Fibroblast of upper back skin (primary cell): Measurements from ENCODE around the gene CASZ1.

Experiments used
- DNase-seq: peaks from one replicate; pipeline ENCODE4 v3.0.0-alpha.2; 2013

CASZ1 gene

GRCh38 chr1:10772711-10773110 is 23.7 kb downstream of the CASZ1 start:
- DNase-seq: no peak

GRCh38 chr1:10771789-10772188 is 24.7 kb downstream of the CASZ1 start:
- DNase-seq: no peak

GRCh38 chr1:10768552-10768951 is 27.9 kb downstream of the CASZ1 start:
- DNase-seq: no peak

GRCh38 chr1:10767282-10767681 is 29.2 kb downstream of the CASZ1 start:
- DNase-seq: no peak

DNA sequence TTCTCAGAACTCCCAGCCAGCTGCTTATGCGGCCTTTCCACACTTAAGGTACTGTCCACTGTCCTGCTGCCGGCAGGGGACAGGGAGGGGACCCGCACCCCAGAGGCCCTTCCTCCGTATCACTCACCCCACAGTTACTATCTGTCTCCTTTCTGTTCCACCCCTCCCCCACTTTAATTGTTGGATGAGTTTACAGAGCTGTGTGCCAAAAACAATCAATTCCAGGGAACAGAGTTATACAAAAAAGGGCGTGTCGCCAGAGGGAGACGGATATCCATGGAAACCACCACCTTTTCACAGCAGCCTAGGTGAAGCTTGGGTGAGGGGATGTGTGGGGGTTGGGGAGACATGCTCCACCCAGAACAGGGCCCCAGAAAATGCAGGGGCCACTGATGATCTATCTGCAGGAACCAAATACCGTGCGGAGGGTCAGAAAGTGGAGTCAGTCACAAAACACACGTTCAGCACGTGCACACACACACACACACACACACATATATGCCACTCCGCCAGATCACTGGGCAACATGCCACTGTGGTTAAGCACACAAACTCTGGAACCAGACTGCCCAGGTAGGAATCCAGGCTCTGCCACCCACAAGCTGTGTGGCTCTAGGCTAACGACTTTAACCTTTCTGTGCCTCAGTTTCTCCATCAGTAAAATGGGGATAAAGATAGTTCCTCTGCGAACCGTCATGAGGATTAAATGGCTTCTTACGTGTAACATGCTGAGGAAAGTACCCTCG is 30.5 kb downstream of the CASZ1 start:
- DNase-seq: no peak

- no peak for DNase-seq
These were observed 31.1 kb downstream of the CASZ1 start for GRCh38 chr1:10765304-10765703.

- no peak for DNase-seq
These were observed 32.1 kb downstream of the CASZ1 start for GRCh38 chr1:10764296-10764798.

- no peak for DNase-seq
These were observed 33.6 kb downstream of the CASZ1 start for GRCh38 chr1:10762875-10763274.

DNA sequence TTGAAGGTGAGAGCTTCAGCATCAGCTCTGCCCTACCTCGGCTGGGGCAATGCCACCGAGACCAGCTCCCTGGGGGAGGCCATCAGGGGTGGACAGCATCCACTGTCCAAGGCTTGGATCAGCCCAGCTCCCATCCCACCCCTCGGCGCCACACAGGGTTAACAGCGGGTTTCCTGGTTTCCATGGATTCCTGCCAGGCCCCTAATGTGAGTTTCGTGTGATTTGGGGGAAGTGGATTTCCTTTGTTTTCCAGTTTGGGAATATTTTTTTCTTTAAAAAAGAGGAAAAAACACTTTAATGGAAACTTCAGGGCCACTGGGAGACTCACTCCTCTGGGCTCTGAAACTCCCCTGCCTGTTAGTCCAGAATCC is 34.3 kb downstream of the CASZ1 start:
- DNase-seq: no peak

DNA sequence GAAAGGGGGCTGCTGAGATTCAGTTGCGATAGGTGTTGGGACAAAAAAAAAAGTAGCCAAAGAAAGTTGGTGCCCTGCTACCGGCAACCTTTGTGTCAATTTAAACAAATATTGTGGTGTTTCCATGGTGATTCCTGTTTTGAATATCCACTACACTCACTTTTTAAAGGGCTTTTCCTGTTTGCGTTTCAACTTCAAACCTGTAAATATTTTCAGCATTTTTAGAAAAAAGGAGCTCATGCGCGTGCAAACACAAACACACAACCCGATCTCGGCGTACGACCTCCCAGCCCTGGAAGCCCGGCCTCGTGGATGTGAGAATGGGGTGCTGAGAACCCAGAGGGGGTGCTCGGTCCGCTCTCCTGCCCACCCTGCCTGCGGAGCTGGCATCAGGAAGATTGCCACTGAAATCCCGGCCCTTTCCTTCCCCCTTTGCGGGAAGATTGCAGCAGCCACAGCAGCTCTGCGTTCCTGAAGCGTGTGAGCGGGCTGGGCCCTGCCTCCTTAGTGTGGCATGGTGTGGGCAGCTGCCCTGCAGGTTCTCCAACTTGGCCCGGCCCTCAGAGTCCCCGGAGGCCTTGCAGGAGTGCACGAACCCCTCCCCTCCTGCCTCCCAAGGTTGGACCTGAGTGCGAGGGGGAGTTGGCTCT is 34.8 kb downstream of the CASZ1 start:
- no peak for DNase-seq

DNA sequence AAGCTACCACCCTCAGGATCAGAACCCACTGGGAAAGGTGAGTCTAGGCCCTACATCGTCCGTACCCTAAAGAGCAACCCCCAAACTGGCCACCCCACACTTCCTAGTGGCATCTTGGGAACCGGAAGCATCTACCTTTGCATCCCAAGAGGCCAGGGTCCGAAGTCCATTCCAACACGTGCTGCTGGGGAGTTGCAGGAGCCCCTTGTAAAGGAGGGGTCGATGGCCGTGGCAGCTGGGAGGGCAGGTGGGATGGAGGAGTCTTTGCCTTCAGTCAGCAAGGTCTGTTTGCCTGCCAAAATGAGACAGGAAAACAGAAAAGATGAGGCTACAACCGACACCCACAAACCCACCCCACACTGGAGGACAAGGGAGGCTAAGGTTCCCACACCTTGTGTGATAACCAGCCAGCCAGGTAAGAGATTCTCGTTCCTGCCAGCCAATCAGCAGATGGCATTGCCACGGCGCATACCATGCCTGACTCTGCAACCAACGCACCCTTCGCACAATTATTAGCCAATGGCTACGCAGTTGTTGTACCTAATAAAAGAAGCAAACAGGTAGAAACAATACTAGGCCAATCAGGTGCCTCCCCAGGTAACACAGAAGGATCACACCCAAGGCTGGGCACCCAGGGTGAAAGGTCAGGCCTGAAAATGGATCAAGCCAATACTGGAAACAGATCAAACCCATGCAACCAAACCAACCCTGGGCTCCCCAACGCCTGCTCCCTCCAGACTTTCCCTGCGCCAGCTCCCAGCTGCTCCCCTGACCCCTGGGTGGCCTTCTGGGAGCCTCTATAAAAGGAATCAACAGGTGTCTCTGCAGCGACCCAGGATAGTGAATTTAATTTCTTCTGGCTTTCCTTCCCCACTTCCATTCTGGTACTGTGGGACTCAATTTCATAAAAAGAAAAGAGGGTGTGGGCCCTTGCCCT is 35.6 kb downstream of the CASZ1 start:
- no peak for DNase-seq

GRCh38 chr1:10759413-10760200 is 36.8 kb downstream of the CASZ1 start:
- no peak for DNase-seq

DNA sequence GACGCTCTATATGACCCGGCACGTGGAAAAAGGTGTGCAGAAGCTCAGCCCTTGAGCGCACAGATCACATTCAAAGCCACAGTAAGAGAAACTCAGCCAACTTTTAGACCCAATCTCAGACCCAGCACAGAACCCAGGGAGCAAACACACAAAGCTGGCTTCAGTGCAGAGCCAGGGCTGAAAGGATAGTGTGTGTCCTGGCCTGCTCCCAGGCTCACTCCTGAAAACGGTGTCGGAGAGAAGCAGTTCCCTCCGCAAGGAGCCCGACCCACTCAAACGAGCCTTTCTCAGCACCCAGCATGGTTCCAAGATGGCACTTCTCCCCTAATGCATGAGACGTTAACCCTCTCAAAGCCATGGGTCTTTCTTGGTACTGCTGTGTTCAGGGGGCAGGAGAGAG is 39.6 kb downstream of the CASZ1 start:
- no peak for DNase-seq

DNA sequence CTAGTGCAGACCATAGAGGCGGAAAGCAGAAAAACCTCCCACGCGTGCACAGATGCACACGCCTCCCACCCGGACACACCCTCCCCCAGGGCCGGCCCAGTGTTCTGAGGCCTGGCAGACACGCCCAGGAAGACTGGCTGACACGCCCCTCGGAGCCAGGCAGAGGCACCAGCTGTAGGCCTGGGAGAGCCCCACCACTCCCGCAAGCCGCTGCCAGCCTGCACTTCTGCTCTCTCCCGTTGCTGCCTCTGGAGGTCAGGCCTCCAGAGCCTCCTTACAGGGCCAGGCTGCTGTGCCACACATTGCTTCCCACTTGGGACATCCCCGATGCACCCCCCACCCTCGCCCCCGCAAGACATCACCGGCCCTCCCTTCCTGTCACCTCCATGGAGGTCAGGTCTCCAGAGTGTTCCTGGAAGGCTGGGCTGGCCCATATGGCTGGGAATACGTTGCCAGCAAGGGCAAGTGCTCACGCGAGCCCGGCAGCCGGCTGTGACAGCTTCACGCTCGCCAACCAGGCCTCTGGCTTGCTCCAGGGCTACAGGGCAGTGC is 40.4 kb downstream of the CASZ1 start:
- DNase-seq: no peak

- DNase-seq: no peak
These were observed 41.7 kb downstream of the CASZ1 start for GRCh38 chr1:10754568-10755329.

- no peak for DNase-seq
These were observed 43.1 kb downstream of the CASZ1 start for GRCh38 chr1:10753299-10753698.

GRCh38 chr1:10751561-10752085 is 44.8 kb downstream of the CASZ1 start:
- no peak for DNase-seq

DNA sequence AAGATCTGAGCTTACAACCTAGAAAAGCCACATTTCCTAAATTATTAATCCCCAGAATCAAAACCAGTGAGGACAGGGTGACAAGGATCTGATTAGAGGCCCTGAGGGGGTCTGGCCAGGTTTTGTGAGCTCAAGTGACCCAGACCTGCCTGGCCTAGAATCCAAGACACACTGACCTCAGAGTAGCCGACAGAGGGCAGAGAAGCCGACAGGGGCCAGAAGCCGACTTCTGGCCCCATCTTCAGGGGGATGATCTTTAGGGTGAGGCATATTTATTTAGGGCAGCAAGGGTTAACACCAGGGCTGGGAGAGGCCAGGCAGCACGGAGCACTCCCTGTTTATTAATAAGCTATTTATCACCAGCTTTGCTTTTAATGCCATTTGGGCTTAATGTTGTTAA is 45.3 kb downstream of the CASZ1 start:
- DNase-seq: no peak

- DNase-seq: no peak
These were observed 50.5 kb downstream of the CASZ1 start for GRCh38 chr1:10745886-10746455.

- no peak for DNase-seq
These were observed 51.1 kb downstream of the CASZ1 start for GRCh38 chr1:10745383-10745782.
